Activated naive CD8-positive, alpha-beta T cell treated with anti-CD3 and anti-CD28 coated beads, Interleukin-2, amount 10 ng/mL, durations not matched to agents 7 days and 5 days (primary cell): ENCODE data around the gene PPWD1. TPM values are rescaled to one million over a fixed set of nuclear protein-coding genes. Genes with fewer than 3 reads are reported as not detected.
A peak's percentile ranks its signal among the peaks of the same experiment; 100 is the strongest.
"Not testable (repeated sequence)": the region's sequence is repeated elsewhere in the genome, so short reads cannot be mapped to it uniquely, and the experiment has no call there.

Experiments
- ATAC-seq: fragments of 150-1000 bp; cut with Tn5 transposase; one replicate; pipeline ENCODE4 v1.10.0; 2021; ENCODE audit warnings: low read depth, moderate library complexity
- POLR2A ChIA-PET: fragments of 350-600 bp; sonication (Branson Sonifier 250); formaldehyde crosslinking; loops from one replicate; lab custom pipeline; 2021; ENCODE audit warnings: antibody characterized with exemption; lab: Charles Lee
- DNase-seq: peaks from one replicate; pipeline ENCODE4 v3.0.0; 2021
- H3K27ac Mint-ChIP-seq: one replicate; pipeline ENCODE4 v1.8.0; 2022; ENCODE audit warnings: mild to moderate bottlenecking, mixed read lengths
- H3K27me3 Mint-ChIP-seq: one replicate; pipeline ENCODE4 v1.8.0; 2022; ENCODE audit warnings: mild to moderate bottlenecking, moderate library complexity, mixed read lengths
- H3K36me3 Mint-ChIP-seq: one replicate; pipeline ENCODE4 v1.8.0; 2021; ENCODE audit warnings: mild to moderate bottlenecking, mixed read lengths
- H3K4me1 Mint-ChIP-seq: one replicate; pipeline ENCODE4 v1.8.0; 2021; ENCODE audit warnings: mixed read lengths
- H3K4me3 Mint-ChIP-seq: one replicate; pipeline ENCODE4 v1.8.0; 2022; ENCODE audit warnings: mild to moderate bottlenecking, moderate library complexity, mixed read lengths
- H3K9me3 Mint-ChIP-seq: one replicate; pipeline ENCODE4 v1.8.0; 2021; ENCODE audit warnings: mixed read lengths
- total RNA-seq, 2 experiments: library from RNA; stranded (reverse); gene quantifications; one replicate each; pipeline ENCODE4 v1.2.3, GENCODE V29; 2021

PPWD1 gene
- total RNA-seq, 2 experiments from 2014 or later = 72.7 to 78.6 TPM

- Mint-ChIP-seq H3K9me3 (no peaks in the 10 kb centered on the region), H3K27ac (peak overlapping the region; percentile 3), H3K27me3 (no peaks in the 10 kb centered on the region), H3K36me3 (peaks cover 13% of the 10 kb centered on the region), H3K4me1 (peaks cover 35% of the 10 kb centered on the region), H3K4me3 (no peak overlapping the region)
- DNase-seq (no peak), ATAC-seq (no peak)
- POLR2A ChIA-PET = no interaction called here
These were observed 3.4 kb downstream of the PPWD1 start for GRCh38 chr5:65566505-65566904.

DNA sequence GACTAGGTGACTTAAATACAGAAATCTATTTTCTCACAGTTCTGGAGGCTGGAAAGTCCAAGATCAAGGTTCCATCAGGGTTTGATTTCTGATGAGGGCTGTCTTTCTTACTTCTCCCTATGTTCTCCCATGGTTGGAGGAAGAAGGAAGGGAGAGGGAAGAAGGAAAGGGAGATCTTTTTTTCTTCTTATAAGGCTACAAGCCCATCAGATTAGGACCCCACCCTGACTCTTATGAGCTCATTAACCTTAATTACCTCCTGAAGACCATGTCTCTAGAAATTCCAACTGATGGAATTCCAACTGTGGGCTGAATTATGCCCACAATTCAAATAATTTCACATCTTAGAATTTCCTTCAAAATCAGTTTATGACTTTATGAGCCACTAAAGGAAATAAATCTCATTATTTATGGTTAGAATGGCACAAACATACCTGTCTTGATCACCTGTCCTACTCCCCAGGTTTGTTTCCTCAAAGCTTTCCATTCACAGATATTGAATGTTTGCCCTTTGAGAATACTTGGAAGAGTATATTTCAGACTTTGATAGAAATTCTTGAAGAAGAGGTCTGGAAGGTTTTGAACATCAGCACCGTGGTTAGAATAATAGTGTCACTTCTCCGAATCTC is 7.6 kb downstream of the PPWD1 start:
- peaks cover 16% of the 10 kb centered on the region for H3K4me1 Mint-ChIP-seq
- peaks cover 14% of the 10 kb centered on the region for H3K36me3 Mint-ChIP-seq
- H3K9me3 Mint-ChIP-seq = no peaks in the 10 kb centered on the region
- DNase-seq = no peak
- no peak for ATAC-seq
- H3K27me3 Mint-ChIP-seq = no peaks in the 10 kb centered on the region
- no peak overlapping the region for H3K27ac Mint-ChIP-seq
- POLR2A ChIA-PET = no interaction called here
- no peak overlapping the region for H3K4me3 Mint-ChIP-seq

- H3K36me3 Mint-ChIP-seq = peaks cover 30% of the 10 kb centered on the region
- H3K9me3 Mint-ChIP-seq = no peaks in the 10 kb centered on the region
- H3K27ac Mint-ChIP-seq = no peak overlapping the region
- ATAC-seq = no peak
- POLR2A ChIA-PET = no interaction called here
- DNase-seq = no peak
- peaks cover 10% of the 10 kb centered on the region for H3K4me1 Mint-ChIP-seq
- H3K4me3 Mint-ChIP-seq = no peak overlapping the region
- no peaks in the 10 kb centered on the region for H3K27me3 Mint-ChIP-seq
These were observed 14.0 kb downstream of the PPWD1 start for GRCh38 chr5:65577141-65577540.

DNA sequence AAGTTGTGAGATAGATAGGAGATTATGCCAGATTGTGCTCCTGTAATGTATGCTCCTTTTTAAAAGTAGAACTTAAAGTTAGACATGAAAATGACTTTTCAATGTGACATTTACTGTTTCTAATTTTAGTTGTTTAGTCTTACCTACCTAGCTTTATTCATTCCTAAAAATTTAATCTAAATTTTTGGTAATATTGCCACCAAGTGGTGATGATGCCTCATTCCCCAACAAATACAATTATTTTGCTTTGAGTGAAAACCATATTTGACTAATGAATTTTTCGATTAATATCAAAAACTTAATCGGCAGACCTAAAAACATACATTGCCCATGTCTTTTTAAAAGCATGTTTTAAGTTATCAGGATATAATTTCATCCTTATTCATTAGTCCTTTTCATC is 25.6 kb downstream of the PPWD1 start:
- ATAC-seq (no peak), DNase-seq (no peak)
- Mint-ChIP-seq H3K4me1 (peaks cover 2% of the 10 kb centered on the region), H3K9me3 (no peaks in the 10 kb centered on the region), H3K4me3 (no peak overlapping the region), H3K36me3 (peaks cover 20% of the 10 kb centered on the region), H3K27me3 (no peaks in the 10 kb centered on the region), H3K27ac (no peak overlapping the region)
- POLR2A ChIA-PET = interaction anchor here (0.7 kb wide), 1 partner anchor 485 kb away, joined by 3 read pairs; no protein-coding TSS in a partner anchor

- DNase-seq, ATAC-seq, H3K4me3 Mint-ChIP-seq, H3K4me1 Mint-ChIP-seq, H3K27ac Mint-ChIP-seq, H3K27me3 Mint-ChIP-seq, POLR2A ChIA-PET: not testable (repeated sequence)
- peaks cover 11% of the 10 kb centered on the region for H3K9me3 Mint-ChIP-seq
- peaks cover 69% of the 10 kb centered on the region for H3K36me3 Mint-ChIP-seq
These were observed 38.7 kb downstream of the PPWD1 start for GRCh38 chr5:65601761-65602160.

DNA sequence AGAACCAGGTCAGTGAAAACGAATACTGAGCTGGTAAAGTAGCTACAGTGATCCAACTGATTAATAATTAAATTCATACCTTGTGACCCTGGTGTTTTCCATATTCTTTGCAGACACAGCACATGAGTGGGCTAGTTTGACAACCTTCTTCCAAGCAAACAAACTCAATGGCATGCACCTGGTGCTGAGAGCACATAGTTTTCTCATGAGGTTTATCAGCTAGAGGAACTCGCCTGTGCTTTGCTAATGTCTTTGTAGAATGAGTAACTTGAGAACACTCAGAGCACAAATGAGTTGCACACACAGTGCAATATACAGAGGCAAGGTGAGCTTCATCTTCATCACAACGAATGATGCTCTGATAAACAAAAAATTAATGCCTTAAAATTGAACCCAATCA is 48.4 kb downstream of the PPWD1 start:
- peaks cover 37% of the 10 kb centered on the region for H3K36me3 Mint-ChIP-seq
- no peaks in the 10 kb centered on the region for H3K4me1 Mint-ChIP-seq

GRCh38 chr5:65612298-65612907 is 49.3 kb downstream of the PPWD1 start:
- Mint-ChIP-seq H3K36me3 (peaks cover 31% of the 10 kb centered on the region), H3K9me3 (no peaks in the 10 kb centered on the region), H3K4me1 (no peaks in the 10 kb centered on the region), H3K27me3 (no peaks in the 10 kb centered on the region), H3K4me3 (no peak overlapping the region), H3K27ac (no peak overlapping the region)
- ATAC-seq = no peak
- no peak for DNase-seq
- POLR2A ChIA-PET = no interaction called here

More for the DNA sequence above, 48.4 kb downstream of the PPWD1 start:
- Mint-ChIP-seq H3K27me3 (peaks cover under 1% of the 10 kb centered on the region), H3K9me3 (no peaks in the 10 kb centered on the region), H3K4me3 (no peak overlapping the region), H3K27ac (no peak overlapping the region)
- ATAC-seq = no peak
- POLR2A ChIA-PET = no interaction called here
- no peak for DNase-seq

DNA sequence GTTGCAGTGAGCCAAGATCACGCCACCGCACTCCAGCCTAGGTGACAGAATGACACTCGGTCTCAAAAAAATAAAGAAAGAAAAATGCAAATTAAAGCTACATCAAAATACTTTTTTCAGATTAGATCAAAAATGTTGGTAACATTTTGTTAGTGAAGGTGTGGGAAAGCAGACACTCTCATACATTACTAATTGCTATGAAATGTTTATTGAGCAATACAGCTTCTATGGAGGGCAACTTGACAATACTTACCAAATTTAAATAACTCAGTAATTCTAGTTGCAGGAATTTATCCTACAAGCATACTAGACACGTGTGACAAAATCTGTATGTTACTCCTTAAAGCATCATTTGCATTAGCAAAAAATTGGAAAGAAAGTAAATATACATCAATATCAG is 56.9 kb downstream of the PPWD1 start:
- Mint-ChIP-seq H3K4me3 (no peak overlapping the region), H3K4me1 (peaks cover 20% of the 10 kb centered on the region), H3K27me3 (no peaks in the 10 kb centered on the region), H3K27ac (no peak overlapping the region), H3K36me3 (peaks cover 12% of the 10 kb centered on the region), H3K9me3 (no peaks in the 10 kb centered on the region)
- POLR2A ChIA-PET = no interaction called here
- DNase-seq = no peak
- no peak for ATAC-seq

DNA sequence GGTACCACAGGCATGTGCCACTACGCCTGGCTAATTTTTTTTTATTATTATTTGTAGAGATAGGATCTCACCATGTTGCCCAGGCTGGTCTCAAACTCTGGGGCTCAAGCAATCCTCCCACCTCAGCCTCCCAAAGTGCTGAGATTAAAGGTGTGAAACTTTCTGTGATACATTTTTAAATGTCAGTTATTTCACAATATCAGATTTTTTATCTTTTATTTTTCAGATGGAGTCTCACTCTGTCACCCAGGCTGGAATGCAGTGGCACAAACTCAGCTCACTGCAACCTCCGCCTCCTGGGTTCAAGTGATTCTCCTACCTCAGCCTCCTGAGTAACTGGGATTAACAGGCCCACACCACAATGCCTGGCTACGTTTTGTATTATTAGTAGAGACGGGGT is 58.9 kb downstream of the PPWD1 start:
- H3K27ac Mint-ChIP-seq, H3K27me3 Mint-ChIP-seq, H3K36me3 Mint-ChIP-seq, ATAC-seq, H3K9me3 Mint-ChIP-seq, DNase-seq, H3K4me3 Mint-ChIP-seq, POLR2A ChIA-PET: not testable (repeated sequence)
- peaks cover 28% of the 10 kb centered on the region for H3K4me1 Mint-ChIP-seq

GRCh38 chr5:65623482-65623881 is 60.4 kb downstream of the PPWD1 start:
- peaks cover 29% of the 10 kb centered on the region for H3K4me1 Mint-ChIP-seq
- H3K9me3 Mint-ChIP-seq = no peaks in the 10 kb centered on the region
- no peak for ATAC-seq
- no peaks in the 10 kb centered on the region for H3K27me3 Mint-ChIP-seq
- peak overlapping the region; percentile 97 for H3K4me3 Mint-ChIP-seq
- peak overlapping the region; percentile 98 for H3K27ac Mint-ChIP-seq
- POLR2A ChIA-PET = interaction anchor here (1.2 to 3.0 kb wide), 3 partner anchors 16 to 98 kb away, joined by 4 to 36 read pairs (median 14); partner anchors contain the start of genes CENPK, NLN, PPWD1 and SGTB
- no peak for DNase-seq
- H3K36me3 Mint-ChIP-seq = peaks cover 4% of the 10 kb centered on the region

- Mint-ChIP-seq H3K9me3 (no peaks in the 10 kb centered on the region), H3K36me3 (peaks cover 6% of the 10 kb centered on the region), H3K27me3 (no peaks in the 10 kb centered on the region), H3K4me1 (peaks cover 27% of the 10 kb centered on the region), H3K4me3 (peak within 1 kb of the TSS; percentile 97), H3K27ac (peak within 1 kb of the TSS; percentile 98)
- ATAC-seq (peak; percentile 98), DNase-seq (peak; percentile 88)
- POLR2A ChIA-PET = interaction anchor here (0.6 to 3.0 kb wide), 5 partner anchors 16 to 1546 kb away, joined by 4 to 36 read pairs (median 5); partner anchors contain the start of genes CENPK, NLN, PPWD1 and SGTB
These were observed 61.0 kb downstream of the PPWD1 start, which contains the start of gene TRIM23 for GRCh38 chr5:65624025-65624570. TSS of gene TRIM23 (minus strand) at chr5:65624333. CDS start at chr5:65624274, 59 bp downstream.

- peak within 1 kb of the TSS; percentile 98 for H3K27ac Mint-ChIP-seq
- POLR2A ChIA-PET = interaction anchor here (0.6 to 3.0 kb wide), 5 partner anchors 17 to 1546 kb away, joined by 4 to 36 read pairs (median 5); partner anchors contain the start of genes CENPK, NLN, PPWD1 and SGTB
- peak; percentile 74 for DNase-seq
- no peaks in the 10 kb centered on the region for H3K9me3 Mint-ChIP-seq
- H3K36me3 Mint-ChIP-seq = peaks cover 9% of the 10 kb centered on the region
- peaks cover 26% of the 10 kb centered on the region for H3K4me1 Mint-ChIP-seq
- no peaks in the 10 kb centered on the region for H3K27me3 Mint-ChIP-seq
- ATAC-seq = peak; percentile 72
- H3K4me3 Mint-ChIP-seq = peak within 1 kb of the TSS; percentile 97
These were observed 61.8 kb downstream of the PPWD1 start, which contains the start of the genes SHLD3 and TRAPPC13 for GRCh38 chr5:65624571-65625555. TSS of gene SHLD3 (plus strand) at chr5:65625027. CDS start at chr5:65629588, 4,561 bp downstream. TSS of gene TRAPPC13 (plus strand) at chr5:65625027. CDS start at chr5:65625061, 34 bp downstream.
